H9 (cell line): ENCODE data around the gene TCF15. TPM values are rescaled to one million over a fixed set of nuclear protein-coding genes. Genes with fewer than 3 reads are reported as not detected.

Source experiments
- DNase-seq: peaks from one replicate; pipeline ENCODE4 v3.0.0-alpha.2; 2017
- H2AFZ ChIP-seq: one replicate; pipeline ENCODE4 v1.6.1; 2013; ENCODE audit warnings: mild to moderate bottlenecking, low read length, control low read depth, moderate library complexity
- H2AK5ac ChIP-seq: 2 replicates; pipeline ENCODE4 v1.6.1; 2013; ENCODE audit warnings: low read length, control low read depth, mixed read lengths; ENCODE audit not compliant: insufficient read length
- H2BK120ac ChIP-seq: one replicate; pipeline ENCODE4 v1.6.1; 2013; ENCODE audit warnings: low read depth, mild to moderate bottlenecking, low read length, control low read depth, inconsistent platforms; ENCODE audit not compliant: poor library complexity, severe bottlenecking
- H2BK12ac ChIP-seq: 2 replicates; pipeline ENCODE4 v1.6.1; 2013; ENCODE audit warnings: low read length, control low read depth, mixed read lengths, low read depth; ENCODE audit not compliant: insufficient read length
- H2BK15ac ChIP-seq: 2 replicates; pipeline ENCODE4 v1.6.1; 2013; ENCODE audit warnings: low read depth, low read length, control low read depth
- H2BK20ac ChIP-seq: one replicate; pipeline ENCODE4 v1.6.1; 2013; ENCODE audit warnings: low read depth, mild to moderate bottlenecking, low read length, control low read depth, inconsistent platforms; ENCODE audit not compliant: poor library complexity, severe bottlenecking
- H2BK5ac ChIP-seq: 2 replicates; pipeline ENCODE4 v1.6.1; 2013; ENCODE audit warnings: low read length, control low read depth, mixed read lengths; ENCODE audit not compliant: insufficient read length
- H3K14ac ChIP-seq: 2 replicates; pipeline ENCODE4 v1.6.1; 2013; ENCODE audit warnings: low read length, control low read depth; ENCODE audit not compliant: insufficient read depth
- H3K18ac ChIP-seq: 2 replicates; pipeline ENCODE4 v1.6.1; 2013; ENCODE audit warnings: low read depth, mild to moderate bottlenecking, mixed read lengths, low read length, control low read depth; ENCODE audit not compliant: insufficient read length
- H3K23ac ChIP-seq: 2 replicates; pipeline ENCODE4 v1.6.1; 2013; ENCODE audit warnings: low read length, control low read depth, mixed read lengths, low read depth; ENCODE audit not compliant: insufficient read length
- H3K23me2 ChIP-seq: 2 replicates; pipeline ENCODE4 v1.6.1; 2013; ENCODE audit warnings: low read depth, mild to moderate bottlenecking, mixed read lengths, low read length, control low read depth; ENCODE audit not compliant: insufficient read length, poor library complexity, severe bottlenecking
- H3K27ac ChIP-seq: 2 replicates; pipeline ENCODE4 v1.5.1; 2013; ENCODE audit warnings: low read length, control low read depth, mixed read lengths, low read depth; ENCODE audit not compliant: insufficient read length
- H3K27me3 ChIP-seq: 2 replicates; pipeline ENCODE4 v1.6.1; 2013; ENCODE audit warnings: low read length, control low read depth, inconsistent platforms; ENCODE audit not compliant: insufficient read depth
- H3K4ac ChIP-seq: 2 replicates; pipeline ENCODE4 v1.6.1; 2013; ENCODE audit warnings: low read depth, mild to moderate bottlenecking, control low read depth, inconsistent platforms, low read length, moderate library complexity
- H3K4me1 ChIP-seq: 2 replicates; pipeline ENCODE4 v1.6.1; 2013; ENCODE audit warnings: low read length, control low read depth, inconsistent platforms; ENCODE audit not compliant: insufficient read depth
- H3K4me2 ChIP-seq: 2 replicates; pipeline ENCODE4 v1.6.1; 2013; ENCODE audit warnings: low read length, control low read depth, mixed read lengths; ENCODE audit not compliant: insufficient read length, insufficient read depth
- H3K56ac ChIP-seq: 2 replicates; pipeline ENCODE4 v1.6.1; 2013; ENCODE audit warnings: low read depth, mild to moderate bottlenecking, mixed read lengths, low read length, control low read depth; ENCODE audit not compliant: insufficient read length
- H3K79me1 ChIP-seq: 2 replicates; pipeline ENCODE4 v1.6.1; 2013; ENCODE audit warnings: low read depth, mild to moderate bottlenecking, moderate library complexity, low read length, control low read depth, inconsistent platforms; ENCODE audit not compliant: insufficient read depth, poor library complexity, severe bottlenecking
- H3K79me2 ChIP-seq: 2 replicates; pipeline ENCODE4 v1.6.1; 2013; ENCODE audit warnings: low read length, control low read depth, inconsistent platforms; ENCODE audit not compliant: insufficient read depth
- H3K9ac ChIP-seq: 2 replicates; pipeline ENCODE4 v1.6.1; 2013; ENCODE audit warnings: low read length, control low read depth, mixed read lengths; ENCODE audit not compliant: insufficient read length; ENCODE audit errors: extremely low read depth
- H3K9me3 ChIP-seq: one replicate; pipeline ENCODE4 v1.6.1; 2013; ENCODE audit warnings: low read depth, low read length, inconsistent platforms; ENCODE audit not compliant: control insufficient read depth
- H3T11ph ChIP-seq: one replicate; pipeline ENCODE4 v1.6.1; 2013; ENCODE audit warnings: mild to moderate bottlenecking, low read length, control low read depth, inconsistent platforms
- H4K20me1 ChIP-seq: one replicate; pipeline ENCODE4 v1.6.1; 2013; ENCODE audit not compliant: control insufficient read depth, insufficient read length, insufficient read depth
- H4K5ac ChIP-seq: 2 replicates; pipeline ENCODE4 v1.6.1; 2013; ENCODE audit warnings: low read depth, mild to moderate bottlenecking, mixed read lengths, low read length, control low read depth; ENCODE audit not compliant: insufficient read length
- H4K8ac ChIP-seq: replicated peaks from 2 replicates; pipeline ENCODE4 v1.6.1; 2013; ENCODE audit warnings: low read length, control low read depth, mixed read lengths, low read depth; ENCODE audit not compliant: insufficient read length
- H4K91ac ChIP-seq: 2 replicates; pipeline ENCODE4 v1.6.1; 2013; ENCODE audit warnings: low read depth, mild to moderate bottlenecking, moderate library complexity, mixed read lengths, low read length, control low read depth; ENCODE audit not compliant: insufficient read length
- H3K27ac Mint-ChIP-seq, 3 experiments: 2 replicates in 2 of 3; 3 replicates in 1 of 3; pipeline ENCODE4 v1.8.0; 2020 to 2021; ENCODE audit warnings: mixed read lengths in 3 of 3, mild to moderate bottlenecking in 1 of 3, moderate library complexity in 1 of 3
- H3K27me3 Mint-ChIP-seq: 2 replicates; pipeline ENCODE4 v1.8.0; 2021; ENCODE audit warnings: low read depth, mild to moderate bottlenecking, moderate library complexity, mixed read lengths
- H3K36me3 Mint-ChIP-seq, 3 experiments: 2 replicates in 2 of 3; 3 replicates in 1 of 3; pipeline ENCODE4 v1.8.0; 2020 to 2021; ENCODE audit warnings: low read depth in 3 of 3, mixed read lengths in 3 of 3; ENCODE audit not compliant: insufficient read depth in 1 of 3
- H3K4me1 Mint-ChIP-seq, 2 experiments: 2 replicates each; pipeline ENCODE4 v1.8.0; 2020; ENCODE audit warnings: mixed read lengths in 2 of 2
- H3K4me3 Mint-ChIP-seq, 2 experiments: 2 replicates in 1 of 2; 3 replicates in 1 of 2; pipeline ENCODE4 v1.8.0; 2020 to 2021; ENCODE audit warnings: mild to moderate bottlenecking in 2 of 2, mixed read lengths in 2 of 2, moderate library complexity in 1 of 2
- H3K9me3 Mint-ChIP-seq, 2 experiments: 2 replicates in 1 of 2; 3 replicates in 1 of 2; pipeline ENCODE4 v1.8.0; 2020; ENCODE audit warnings: mild to moderate bottlenecking in 2 of 2, mixed read lengths in 2 of 2, moderate library complexity in 1 of 2
- WGBS: extraction: QIAGEN DNeasy Blood & Tissue Kit; methylation state at CpG from one replicate; pipeline ENCODE4 v1.1.7; 2013; ENCODE audit warnings: missing lambda C conversion rate, low lambda C conversion rate, mixed read lengths; ENCODE audit not compliant: insufficient read length; ENCODE audit errors: extremely low coverage; 5-methylcytosine and 5-hydroxymethylcytosine counted together
- total RNA-seq: library from RNA; stranded (reverse); gene quantifications from 2 replicates; pipeline ENCODE4 v1.2.1, GENCODE V29; 2021
- TF ChIP-seq, protein P1 (sequence below): fragments of 200-600 bp; sonication (generic); conservative IDR thresholded peaks from 3 replicates; pipeline ENCODE4 v1.8.0; 2021; ENCODE audit warnings: antibody characterized with exemption, mild to moderate bottlenecking

TCF15 gene
- total RNA-seq, 1 experiment from 2014 or later, result 2.0 TPM

DNA sequence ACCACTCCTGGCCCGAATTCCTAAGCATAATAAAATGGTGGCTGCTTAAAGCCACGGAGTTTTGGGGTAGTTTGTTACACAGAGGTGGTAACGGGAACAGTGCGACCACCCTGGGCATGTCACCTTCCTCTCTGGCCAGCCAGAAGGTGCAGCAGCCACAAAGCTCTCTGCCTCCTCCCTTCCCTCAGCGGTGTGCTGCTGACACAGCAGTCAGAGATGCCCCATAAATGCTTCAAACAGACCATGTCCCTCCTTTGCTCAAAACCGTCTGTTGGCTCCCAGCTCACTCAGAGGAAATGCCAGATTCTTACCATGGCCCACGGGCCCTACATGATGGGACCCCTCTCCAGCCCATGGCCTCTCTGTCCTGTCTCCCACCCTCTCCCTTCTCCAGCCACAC is 12.1 kb upstream of the TCF15 start:
- no peaks in the 10 kb centered on the region for H3K23me2 ChIP-seq
- no peak overlapping the region for H2BK12ac ChIP-seq
- no peak overlapping the region; the same call in 1 of the 2 replicates for H3K14ac ChIP-seq
- TF ChIP-seq, protein P1, sequence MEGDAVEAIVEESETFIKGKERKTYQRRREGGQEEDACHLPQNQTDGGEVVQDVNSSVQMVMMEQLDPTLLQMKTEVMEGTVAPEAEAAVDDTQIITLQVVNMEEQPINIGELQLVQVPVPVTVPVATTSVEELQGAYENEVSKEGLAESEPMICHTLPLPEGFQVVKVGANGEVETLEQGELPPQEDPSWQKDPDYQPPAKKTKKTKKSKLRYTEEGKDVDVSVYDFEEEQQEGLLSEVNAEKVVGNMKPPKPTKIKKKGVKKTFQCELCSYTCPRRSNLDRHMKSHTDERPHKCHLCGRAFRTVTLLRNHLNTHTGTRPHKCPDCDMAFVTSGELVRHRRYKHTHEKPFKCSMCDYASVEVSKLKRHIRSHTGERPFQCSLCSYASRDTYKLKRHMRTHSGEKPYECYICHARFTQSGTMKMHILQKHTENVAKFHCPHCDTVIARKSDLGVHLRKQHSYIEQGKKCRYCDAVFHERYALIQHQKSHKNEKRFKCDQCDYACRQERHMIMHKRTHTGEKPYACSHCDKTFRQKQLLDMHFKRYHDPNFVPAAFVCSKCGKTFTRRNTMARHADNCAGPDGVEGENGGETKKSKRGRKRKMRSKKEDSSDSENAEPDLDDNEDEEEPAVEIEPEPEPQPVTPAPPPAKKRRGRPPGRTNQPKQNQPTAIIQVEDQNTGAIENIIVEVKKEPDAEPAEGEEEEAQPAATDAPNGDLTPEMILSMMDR, result no peak
- no CpG with 5 or more reads among the region's 7 CpGs for WGBS
- H4K91ac ChIP-seq, result no peak overlapping the region
- H3K79me1 ChIP-seq, result no peaks in the 10 kb centered on the region
- no peak overlapping the region for H3K27ac ChIP-seq
- H3K9me3 ChIP-seq, result peaks cover 4% of the 10 kb centered on the region
- H3K23ac ChIP-seq, result no peak overlapping the region
- H3T11ph ChIP-seq, result no peak overlapping the region
- no peak overlapping the region for H3K4ac ChIP-seq
- no peak overlapping the region for H2BK20ac ChIP-seq
- H3K27me3 ChIP-seq, result no peaks in the 10 kb centered on the region
- H3K9ac ChIP-seq, result no peak overlapping the region
- no peak overlapping the region for H2BK15ac ChIP-seq
- no peak overlapping the region for H4K8ac ChIP-seq
- 0 out of 2 replicates have a peak, but pooled peaks cover 5% of the 10 kb centered on the region for H3K4me1 ChIP-seq
- no peak overlapping the region for H3K4me2 ChIP-seq
- no peak for DNase-seq
- Mint-ChIP-seq H3K27me3 (peaks cover 18% of the 10 kb centered on the region), H3K4me1 (peaks cover 13 to 19% of the 10 kb centered on the region in 2 experiments), H3K9me3 (peaks cover 6 to 7% of the 10 kb centered on the region in 2 experiments), H3K27ac (no peak overlapping the region; a peak in 1 of 7 replicates), H3K36me3 (peaks cover 0 to 5% (median 0%) of the 10 kb centered on the region in 3 experiments; a peak in 2 of 7 replicates), H3K4me3 (no peak overlapping the region)
- no peak overlapping the region for H2AFZ ChIP-seq
- H4K5ac ChIP-seq, result no peak overlapping the region
- H2BK5ac ChIP-seq, result no peak overlapping the region
- no peak overlapping the region for H3K56ac ChIP-seq
- H4K20me1 ChIP-seq, result no peaks in the 10 kb centered on the region
- H2BK120ac ChIP-seq, result no peak overlapping the region
- no peak overlapping the region for H2AK5ac ChIP-seq
- H3K79me2 ChIP-seq, result no peaks in the 10 kb centered on the region
- H3K18ac ChIP-seq, result no peak overlapping the region
